Measurements from ENCODE around the gene ATP8A2. TPM values are rescaled to one million over a fixed set of nuclear protein-coding genes. Genes with fewer than 3 reads are reported as not detected.
A peak's percentile ranks its signal among the peaks of the same experiment; 100 is the strongest.

Gene ATP8A2
- total and polyA plus RNA-seq, 2 of the 8 experiments (the other 6 are each of a cell fraction or from before 2014, with no cell fraction given) = 2.4 to 8.3 TPM

DNA sequence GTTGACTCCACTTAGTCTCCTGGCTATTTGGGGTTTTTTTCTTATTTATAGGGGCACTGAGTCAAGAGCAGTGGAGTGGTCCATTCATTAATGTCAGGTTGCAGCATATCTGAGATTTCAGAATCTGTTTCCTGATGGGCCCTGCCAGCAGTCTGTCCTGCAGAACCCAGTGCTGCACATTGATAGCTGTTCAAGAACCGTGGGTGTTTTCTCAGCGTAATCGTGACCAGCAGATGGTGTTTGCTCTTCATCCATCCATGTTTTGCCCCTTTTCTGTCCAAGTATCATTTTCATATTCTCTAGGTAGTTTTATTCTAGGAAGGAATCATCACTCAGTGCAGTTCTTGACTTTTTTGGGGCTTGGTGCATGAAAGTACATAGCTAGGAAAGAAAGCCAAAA is 166.5 kb downstream of the ATP8A2 start:
- no peak for FAIRE-seq
- 85% methylated on average over 3 of the region's 3 CpGs; no CpG with 5 or more reads in 1 of the 2 experiments for WGBS, 2 experiments (ENCODE audit: extremely low coverage in 1 of 2, insufficient coverage in 1 of 2, insufficient read length in 1 of 2, insufficient replicate concordance in 2 of 2, low coverage in 1 of 2, low lambda C conversion rate in 2 of 2, missing lambda C conversion rate in 1 of 2)
- H3K36me3 ChIP-seq (ENCODE audit: control insufficient read depth in 2 of 4, insufficient read depth in 4 of 4, low read length in 3 of 4) = no peaks in the 10 kb centered on the region
- TF ChIP-seq RAD21 (IDR thresholded peaks at IDR 0.05 in 1 of 2, conservative IDR thresholded peaks at IDR 0.05 in 1 of 2; ENCODE audit: low read depth in 2 of 2, low read length in 2 of 2) = no peak
- TF ChIP-seq, protein P1, sequence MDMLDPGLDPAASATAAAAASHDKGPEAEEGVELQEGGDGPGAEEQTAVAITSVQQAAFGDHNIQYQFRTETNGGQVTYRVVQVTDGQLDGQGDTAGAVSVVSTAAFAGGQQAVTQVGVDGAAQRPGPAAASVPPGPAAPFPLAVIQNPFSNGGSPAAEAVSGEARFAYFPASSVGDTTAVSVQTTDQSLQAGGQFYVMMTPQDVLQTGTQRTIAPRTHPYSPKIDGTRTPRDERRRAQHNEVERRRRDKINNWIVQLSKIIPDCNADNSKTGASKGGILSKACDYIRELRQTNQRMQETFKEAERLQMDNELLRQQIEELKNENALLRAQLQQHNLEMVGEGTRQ (IDR thresholded peaks at IDR 0.05; ENCODE audit: low read length) = no peak
- no peak for TF ChIP-seq BRCA1 (IDR thresholded peaks at IDR 0.05; ENCODE audit: low read depth, low read length)
- TF ChIP-seq TCF12 (IDR thresholded peaks at IDR 0.05; ENCODE audit: low read depth, low read length) = no peak
- TF ChIP-seq GABPA (IDR thresholded peaks at IDR 0.05; ENCODE audit: borderline replicate concordance, insufficient read depth, low read length) = no peak
- TF ChIP-seq ASH2L (IDR thresholded peaks at IDR 0.05; ENCODE audit: low read length) = no peak
- TF ChIP-seq, protein P2, sequence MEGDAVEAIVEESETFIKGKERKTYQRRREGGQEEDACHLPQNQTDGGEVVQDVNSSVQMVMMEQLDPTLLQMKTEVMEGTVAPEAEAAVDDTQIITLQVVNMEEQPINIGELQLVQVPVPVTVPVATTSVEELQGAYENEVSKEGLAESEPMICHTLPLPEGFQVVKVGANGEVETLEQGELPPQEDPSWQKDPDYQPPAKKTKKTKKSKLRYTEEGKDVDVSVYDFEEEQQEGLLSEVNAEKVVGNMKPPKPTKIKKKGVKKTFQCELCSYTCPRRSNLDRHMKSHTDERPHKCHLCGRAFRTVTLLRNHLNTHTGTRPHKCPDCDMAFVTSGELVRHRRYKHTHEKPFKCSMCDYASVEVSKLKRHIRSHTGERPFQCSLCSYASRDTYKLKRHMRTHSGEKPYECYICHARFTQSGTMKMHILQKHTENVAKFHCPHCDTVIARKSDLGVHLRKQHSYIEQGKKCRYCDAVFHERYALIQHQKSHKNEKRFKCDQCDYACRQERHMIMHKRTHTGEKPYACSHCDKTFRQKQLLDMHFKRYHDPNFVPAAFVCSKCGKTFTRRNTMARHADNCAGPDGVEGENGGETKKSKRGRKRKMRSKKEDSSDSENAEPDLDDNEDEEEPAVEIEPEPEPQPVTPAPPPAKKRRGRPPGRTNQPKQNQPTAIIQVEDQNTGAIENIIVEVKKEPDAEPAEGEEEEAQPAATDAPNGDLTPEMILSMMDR (IDR thresholded peaks at IDR 0.05; ENCODE audit: control extremely low read depth in 1 of 3, insufficient read depth in 1 of 3, low read depth in 1 of 3, low read length in 3 of 3) = no peak
- no peak for TF ChIP-seq TEAD4 (IDR thresholded peaks at IDR 0.05; ENCODE audit: low read depth, low read length)
- TF ChIP-seq EP300 (IDR thresholded peaks at IDR 0.05; ENCODE audit: borderline replicate concordance in 1 of 2, low read depth in 2 of 2, low read length in 2 of 2) = no peak
- no peak for TF ChIP-seq SP1 (IDR thresholded peaks at IDR 0.05; ENCODE audit: low read depth, low read length)

More for the DNA sequence above, 166.5 kb downstream of the ATP8A2 start:
- H3K9ac ChIP-seq (replicated peaks in 1 of 4; ENCODE audit: extremely low read depth in 1 of 4, low read depth in 3 of 4, low read length in 3 of 4) = peak overlapping the region in 1 of 4 experiments; percentile 10; a peak in 1 of 7 replicates
- no peak overlapping the region for H2BK20ac ChIP-seq (ENCODE audit: low read length)
- no peak overlapping the region for H2AK5ac ChIP-seq (ENCODE audit: low read depth, low read length)
- H3K27me3 ChIP-seq (replicated peaks in 1 of 4; ENCODE audit: control insufficient read depth in 3 of 4, extremely low read depth in 1 of 4, insufficient read depth in 3 of 4, low read length in 3 of 4) = no peaks in the 10 kb centered on the region
- no peaks in the 10 kb centered on the region for H3K23me2 ChIP-seq (ENCODE audit: low read depth, low read length)
- POLR2A ChIA-PET (ENCODE audit: partially characterized antibody) = no interaction called here
- H3K79me2 ChIP-seq (ENCODE audit: control insufficient read depth in 1 of 2, insufficient read depth in 2 of 2, low read length in 2 of 2) = no peaks in the 10 kb centered on the region
- no peak overlapping the region for H3K4ac ChIP-seq (replicated peaks; ENCODE audit: insufficient read length, low read depth, low read length)
- H3K4me1 ChIP-seq (replicated peaks in 1 of 4; ENCODE audit: control insufficient read depth in 3 of 4, insufficient read depth in 4 of 4, low read length in 3 of 4) = no peaks in the 10 kb centered on the region
- no peak overlapping the region for H2BK5ac ChIP-seq (ENCODE audit: low read depth, low read length)
- no peak overlapping the region for H3K14ac ChIP-seq (ENCODE audit: insufficient read length)
- DNase-seq (ENCODE audit: low read depth in 1 of 2, low spot score in 2 of 2) = no peak
- no peak overlapping the region for H3K18ac ChIP-seq (ENCODE audit: extremely low read depth, low read length)
- no peak overlapping the region for H3K27ac ChIP-seq (ENCODE audit: low read depth, low read length)
- H3K9me3 ChIP-seq (ENCODE audit: insufficient read depth in 2 of 2, low read depth in 1 of 2, low read length in 1 of 2) = no peaks in the 10 kb centered on the region
- H3K56ac ChIP-seq (replicated peaks; ENCODE audit: insufficient read length, low read depth, low read length) = no peak overlapping the region
- no peak overlapping the region for H2BK120ac ChIP-seq (replicated peaks; ENCODE audit: low read depth, low read length)
- no peak overlapping the region for H3K23ac ChIP-seq (ENCODE audit: insufficient read length)
- no peak overlapping the region for H4K5ac ChIP-seq (ENCODE audit: insufficient read length, low read depth, low read length)
- H2AFZ ChIP-seq (ENCODE audit: low read length) = no peak overlapping the region
- no peak overlapping the region for H4K91ac ChIP-seq (replicated peaks; ENCODE audit: insufficient read length, low read length)
- no peak overlapping the region for H4K8ac ChIP-seq (ENCODE audit: extremely low read depth, insufficient read depth, low read length)
- H2BK12ac ChIP-seq (ENCODE audit: low read depth, low read length) = no peak overlapping the region
- H4K20me1 ChIP-seq (replicated peaks in 1 of 2; ENCODE audit: control insufficient read depth in 1 of 2, insufficient read depth in 2 of 2, low read length in 2 of 2) = no peaks in the 10 kb centered on the region
- no peaks in the 10 kb centered on the region for H3K79me1 ChIP-seq (ENCODE audit: low read depth, low read length)
- H2BK15ac ChIP-seq (ENCODE audit: low read length) = no peak overlapping the region
- no peak overlapping the region for H3K4me2 ChIP-seq (ENCODE audit: insufficient read depth in 1 of 2, low read depth in 2 of 2, low read length in 2 of 2)
- CTCF ChIA-PET (ENCODE audit: partially characterized antibody) = interaction anchor here (0.8 to 1.4 kb wide), 2 partner anchors 33 to 132 kb away, joined by 3 read pairs; no protein-coding TSS in a partner anchor
- H3K4me3 ChIP-seq (ENCODE audit: extremely low read depth in 1 of 4, insufficient read depth in 2 of 4, low read depth in 3 of 4, low read length in 4 of 4) = no peak overlapping the region

Data from H1 (cell line).